ENCODE measurements around the gene ZDHHC14.

Gene ZDHHC14

DNA sequence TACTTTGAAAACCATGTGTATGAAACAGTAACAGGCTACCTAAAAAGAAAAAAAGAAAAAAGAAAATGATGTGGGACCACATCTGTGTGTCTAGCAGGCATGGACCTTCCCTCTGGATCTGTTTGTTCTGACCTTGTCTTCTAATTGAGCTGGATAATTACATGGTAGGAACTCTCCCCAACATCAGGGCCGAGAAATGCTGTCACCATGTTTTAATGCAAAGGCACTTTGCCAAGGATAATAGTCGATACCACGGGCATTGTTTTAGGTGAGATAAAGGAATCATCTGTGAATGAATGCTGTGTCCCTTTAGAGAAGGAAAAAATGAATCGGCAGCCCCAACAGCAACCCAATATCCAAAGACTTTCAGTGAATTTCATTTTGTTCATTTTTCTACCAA is 149.1 kb downstream of the ZDHHC14 start:
- DNase-seq (ENCODE audit: extremely low read depth in 1 of 2, low read depth in 1 of 2), result no peak

DNA sequence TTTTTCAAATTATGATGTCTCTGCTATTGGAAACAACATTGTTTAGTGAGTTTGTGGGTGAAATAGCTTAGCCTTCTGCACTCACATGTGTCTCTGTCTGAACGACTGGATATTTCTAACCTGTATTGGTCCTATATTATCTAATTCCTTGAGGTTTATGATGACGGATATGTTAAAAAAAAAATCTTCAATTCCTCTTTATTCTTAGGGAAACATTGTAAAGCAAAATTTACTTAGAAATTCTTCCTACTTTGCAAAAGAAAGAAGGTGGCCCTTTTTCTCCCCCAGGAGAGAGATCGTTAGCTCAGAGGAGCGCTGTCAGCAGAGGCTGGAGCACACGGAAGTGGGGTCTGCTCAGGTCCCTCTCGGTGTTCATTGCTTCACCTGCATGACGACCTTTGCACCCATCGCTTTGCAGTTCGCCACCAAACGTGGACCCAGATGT is 149.8 kb downstream of the ZDHHC14 start:
- no peak for DNase-seq (ENCODE audit: extremely low read depth in 1 of 2, low read depth in 1 of 2)

DNA sequence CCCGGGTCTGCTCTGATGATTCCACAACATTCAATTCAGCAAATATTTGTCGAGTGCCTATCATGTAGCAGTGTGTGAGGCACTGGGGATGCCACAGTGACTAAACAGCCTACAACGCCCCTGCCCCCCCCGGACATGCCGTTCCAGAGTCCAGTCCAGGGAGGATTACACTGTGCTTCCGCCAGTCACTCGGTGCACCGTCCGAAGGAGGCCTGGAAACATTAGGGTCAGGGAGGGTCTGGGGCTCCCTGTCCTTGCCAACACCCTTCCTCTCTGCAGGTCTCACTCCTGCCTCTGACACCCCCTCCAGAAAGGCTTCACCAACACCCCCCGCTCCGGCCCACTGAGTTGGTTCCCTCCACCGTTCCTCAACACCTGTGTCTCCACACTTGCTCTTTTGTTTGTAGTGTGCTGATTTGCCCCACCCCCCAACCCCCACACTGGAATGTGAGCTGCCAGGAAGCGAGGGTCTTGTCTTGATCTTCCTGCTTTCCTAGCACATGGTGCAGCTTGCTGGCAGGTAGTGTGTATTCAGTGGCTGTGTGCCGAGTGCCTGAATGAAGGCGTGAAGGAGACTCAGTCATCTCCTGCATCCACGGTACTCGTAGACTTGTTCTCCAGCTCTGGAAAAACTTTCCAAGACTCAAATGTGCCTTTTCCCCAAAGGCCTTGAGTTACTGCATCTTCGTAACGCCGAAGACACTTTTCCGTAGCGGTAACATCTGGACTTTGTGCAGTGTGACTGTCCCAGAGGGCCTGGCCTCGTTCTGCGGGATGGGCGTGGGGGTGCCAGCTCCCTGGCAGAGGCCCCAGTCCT is 150.4 kb downstream of the ZDHHC14 start:
- no peak for DNase-seq (ENCODE audit: extremely low read depth in 1 of 2, low read depth in 1 of 2)

DNA sequence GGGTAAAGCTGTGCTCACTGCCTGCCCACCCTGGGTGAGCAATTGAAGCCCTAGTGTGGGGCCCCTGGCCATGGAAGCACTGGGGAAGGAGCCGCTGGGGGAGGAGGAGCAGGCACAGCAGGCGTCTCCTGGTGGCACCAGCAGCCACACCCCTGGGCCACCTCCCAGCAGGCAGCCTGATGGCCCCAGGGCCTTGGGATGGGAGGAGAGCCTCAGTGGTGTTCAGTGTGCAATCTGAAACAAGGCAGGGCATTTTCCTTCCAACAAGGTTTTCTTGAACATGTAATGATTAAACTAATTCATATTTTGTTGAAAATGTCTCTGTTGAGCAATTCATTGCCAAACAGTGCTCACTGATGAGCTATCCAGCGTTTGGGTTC is 151.0 kb downstream of the ZDHHC14 start:
- no peak for DNase-seq (ENCODE audit: extremely low read depth in 1 of 2, low read depth in 1 of 2)

DNA sequence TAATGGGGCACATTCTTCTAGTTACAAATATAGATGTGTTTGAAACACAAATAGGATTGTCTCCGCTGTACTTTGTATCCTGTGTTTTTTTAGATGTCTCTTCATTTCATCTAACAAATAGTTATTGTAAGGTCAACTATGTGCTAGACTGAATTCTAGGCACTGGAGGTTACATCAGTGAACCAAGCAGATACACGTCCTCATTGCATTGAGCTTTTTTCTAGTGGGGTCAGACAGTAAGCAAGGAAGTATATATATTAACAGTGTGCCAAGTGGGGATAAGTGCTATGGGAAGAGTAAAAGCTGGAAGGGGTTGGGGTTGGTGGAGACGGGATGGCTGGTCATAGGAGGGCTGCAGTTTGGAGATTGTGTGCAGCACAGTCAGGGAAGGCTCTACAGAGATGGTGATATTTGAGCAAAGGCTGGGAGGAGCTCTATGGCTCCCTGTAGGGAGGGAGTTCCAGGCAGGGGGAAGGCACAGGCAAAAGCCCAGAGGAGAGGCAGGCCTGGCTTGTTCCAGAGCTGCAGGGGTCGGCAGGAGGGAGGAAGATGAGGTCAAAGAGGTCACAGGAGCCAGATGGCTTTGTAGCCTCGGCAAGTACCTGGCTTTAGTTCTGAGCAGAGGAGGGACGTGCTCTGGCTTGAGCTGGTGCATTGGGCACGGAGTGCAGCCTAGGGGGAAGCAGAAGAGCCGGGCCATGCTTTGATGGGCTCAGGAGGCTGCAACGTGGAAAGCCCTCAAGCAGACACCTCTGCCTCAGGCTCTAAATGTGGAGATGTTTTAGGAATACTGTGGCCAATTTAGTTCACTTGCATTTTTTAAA is 152.3 kb downstream of the ZDHHC14 start:
- no peak for DNase-seq (ENCODE audit: extremely low read depth in 1 of 2, low read depth in 1 of 2)

DNA sequence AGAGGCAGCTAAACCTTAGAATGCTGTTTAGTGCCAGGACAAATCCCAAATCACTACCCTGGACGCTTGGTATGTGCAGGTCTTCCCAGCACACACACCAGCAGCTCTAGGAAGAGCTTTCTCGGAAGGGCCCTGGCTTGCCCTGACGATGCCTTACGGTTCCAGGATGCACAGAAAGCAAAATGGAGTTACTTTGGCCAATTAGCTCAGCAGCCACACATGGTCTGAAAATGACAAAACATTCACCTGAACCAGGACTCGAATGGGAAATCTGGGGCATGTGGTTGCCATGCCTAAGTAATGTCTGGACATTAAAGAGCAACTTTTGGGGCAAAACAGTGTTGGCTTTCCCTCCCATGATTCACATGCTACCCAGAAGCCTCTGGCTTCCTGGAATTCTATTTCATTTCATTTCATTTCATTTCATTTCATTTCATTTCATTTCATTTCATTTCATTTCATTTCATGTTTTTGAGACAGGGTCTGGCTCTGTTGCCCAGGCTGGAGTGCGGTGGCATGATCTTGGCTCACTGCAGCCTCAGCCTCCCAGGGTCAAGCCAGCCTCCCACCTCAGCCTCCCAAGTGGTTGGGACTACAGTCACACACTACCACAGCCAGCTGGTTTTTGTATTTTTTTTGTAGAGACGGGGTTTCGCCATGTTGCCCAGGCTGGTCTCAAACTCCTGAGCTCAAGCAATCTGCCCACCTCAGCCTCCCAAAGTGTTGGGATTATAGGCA is 153.3 kb downstream of the ZDHHC14 start:
- DNase-seq (ENCODE audit: extremely low read depth in 1 of 2, low read depth in 1 of 2), result no peak

DNA sequence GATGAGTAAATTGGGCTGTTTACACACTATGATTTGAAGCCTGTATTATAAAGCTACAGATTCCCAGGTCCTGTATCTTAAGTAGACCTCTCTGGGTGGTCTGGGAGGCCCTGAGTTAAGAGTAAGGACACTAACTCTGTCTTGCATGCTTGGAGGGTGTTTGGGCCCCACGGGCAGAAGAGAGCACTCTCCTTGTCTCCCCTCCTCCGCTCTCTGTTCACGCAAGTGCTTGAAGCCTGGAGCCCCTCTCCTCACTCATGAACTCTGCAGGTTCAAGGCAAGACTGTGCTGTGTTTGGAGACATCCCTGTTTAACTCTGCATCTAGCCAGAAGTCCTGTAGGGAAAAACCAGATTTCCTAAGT is 154.0 kb downstream of the ZDHHC14 start:
- DNase-seq (ENCODE audit: extremely low read depth in 1 of 2, low read depth in 1 of 2), result no peak

DNA sequence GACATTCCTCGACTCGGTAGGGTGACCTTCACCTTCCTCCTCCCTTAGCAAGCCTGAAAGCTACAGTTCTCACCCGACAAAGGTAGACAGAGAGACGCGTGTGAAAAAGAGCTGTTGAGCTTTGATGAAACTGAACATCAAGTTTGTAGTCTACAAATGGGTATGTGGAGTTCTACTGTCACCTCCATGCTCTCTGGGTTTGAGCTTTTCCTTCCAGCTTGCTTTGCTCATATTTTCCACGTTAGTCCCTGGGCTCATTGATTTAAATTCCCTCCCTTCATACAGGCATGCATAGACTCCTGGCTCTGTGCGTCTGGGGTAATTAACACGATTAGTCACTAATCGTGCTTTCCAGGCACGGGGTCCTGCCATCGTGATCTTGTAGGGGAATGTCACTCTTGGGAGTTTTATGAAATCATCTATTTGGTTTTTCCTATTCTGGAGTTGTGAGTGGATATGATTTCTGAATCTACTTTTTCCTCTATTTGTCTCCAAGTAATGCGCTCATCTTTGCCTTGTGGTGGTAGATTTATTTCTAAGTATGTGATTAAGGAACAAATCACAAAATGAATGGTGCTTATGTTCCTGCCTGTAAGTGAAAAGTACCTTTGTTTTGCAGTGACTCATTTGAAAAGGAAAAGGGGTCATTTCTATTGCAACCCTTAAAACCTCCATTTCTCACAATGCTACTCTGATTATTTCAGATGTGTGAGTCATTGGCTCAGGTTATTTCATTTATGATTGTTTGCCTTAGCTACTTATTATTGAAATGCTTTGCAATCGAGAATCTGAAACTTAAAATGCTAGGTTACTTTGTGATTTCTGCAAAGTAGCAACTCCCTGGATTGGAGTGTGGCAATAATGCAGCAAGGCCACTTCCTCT is 154.6 kb downstream of the ZDHHC14 start:
- DNase-seq (ENCODE audit: extremely low read depth in 1 of 2, low read depth in 1 of 2), result no peak

DNA sequence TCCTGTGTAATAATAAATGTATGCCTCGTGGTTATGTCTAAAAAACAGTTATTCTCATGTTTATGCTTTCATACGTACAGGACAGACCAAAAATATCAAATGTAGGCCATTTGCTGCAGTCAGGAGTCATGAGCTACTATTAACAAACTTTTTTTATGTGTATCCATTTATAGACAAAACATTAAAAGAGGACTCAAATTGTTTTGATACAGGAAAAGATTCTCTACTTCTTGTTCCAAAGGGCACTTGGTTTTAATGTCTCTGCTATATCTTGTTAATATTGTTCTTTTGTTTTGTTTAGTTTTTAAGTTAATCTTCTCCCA is 155.2 kb downstream of the ZDHHC14 start:
- DNase-seq (ENCODE audit: extremely low read depth in 1 of 2, low read depth in 1 of 2), result no peak

DNA sequence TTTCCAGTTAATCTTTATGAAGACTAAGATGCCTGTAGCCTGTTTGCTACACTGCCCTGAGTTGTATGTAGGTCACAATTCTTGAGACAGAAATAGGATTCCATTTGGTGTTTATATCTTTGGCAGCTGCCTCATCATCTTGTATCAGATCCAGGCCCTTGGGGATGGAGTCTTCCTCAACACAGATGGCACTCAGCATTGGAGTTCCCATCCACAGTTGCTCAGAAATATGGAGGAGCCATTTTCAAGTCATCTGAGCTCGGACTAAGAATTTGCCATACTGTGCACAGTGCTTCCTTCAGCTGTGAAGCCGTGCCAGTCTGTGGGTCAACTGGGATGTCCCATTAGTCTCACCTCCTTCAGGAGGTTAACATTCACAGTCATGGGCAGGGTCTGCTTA is 156.6 kb downstream of the ZDHHC14 start:
- no peak for DNase-seq (ENCODE audit: extremely low read depth in 1 of 2, low read depth in 1 of 2)

DNA sequence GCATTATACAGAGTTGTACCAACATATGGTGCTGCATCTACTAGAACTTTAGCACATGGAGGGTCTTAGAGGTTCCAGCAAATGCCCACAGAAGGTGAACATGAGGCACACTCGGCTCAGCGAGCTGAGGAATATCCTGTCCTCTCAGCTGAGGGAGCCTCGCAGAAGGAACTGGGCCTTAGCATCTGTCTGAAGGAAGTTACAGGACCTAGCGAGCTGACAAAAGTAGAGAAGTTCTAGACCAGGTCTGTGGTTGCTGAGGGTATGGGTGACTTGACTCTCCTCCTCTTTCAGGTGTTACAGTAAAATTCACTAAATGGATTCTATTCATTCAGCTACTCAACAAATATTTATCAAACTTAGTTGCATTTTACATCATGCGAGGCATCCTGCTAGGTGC is 157.2 kb downstream of the ZDHHC14 start:
- no peak for DNase-seq (ENCODE audit: extremely low read depth in 1 of 2, low read depth in 1 of 2)

DNA sequence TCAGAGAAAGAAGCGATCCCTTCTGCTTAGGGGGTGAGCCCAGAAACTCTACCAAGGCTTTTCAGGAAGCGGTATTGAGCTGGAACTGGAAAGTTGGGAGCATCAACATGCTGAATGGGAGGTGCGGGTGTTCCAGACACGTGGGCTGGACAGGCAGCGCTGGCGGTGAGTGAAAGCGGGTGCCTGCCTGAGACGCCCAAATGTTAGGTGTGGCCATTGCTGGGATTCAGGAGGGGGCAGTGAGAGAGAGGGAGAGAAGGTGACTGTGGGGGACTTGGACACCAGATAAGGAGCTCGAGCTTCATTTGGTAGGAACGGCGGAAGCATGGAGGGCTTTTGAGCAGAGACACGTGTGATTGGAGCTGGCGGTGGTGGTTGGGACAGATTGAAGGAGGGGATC is 157.7 kb downstream of the ZDHHC14 start:
- no peak for DNase-seq (ENCODE audit: extremely low read depth in 1 of 2, low read depth in 1 of 2)

DNA sequence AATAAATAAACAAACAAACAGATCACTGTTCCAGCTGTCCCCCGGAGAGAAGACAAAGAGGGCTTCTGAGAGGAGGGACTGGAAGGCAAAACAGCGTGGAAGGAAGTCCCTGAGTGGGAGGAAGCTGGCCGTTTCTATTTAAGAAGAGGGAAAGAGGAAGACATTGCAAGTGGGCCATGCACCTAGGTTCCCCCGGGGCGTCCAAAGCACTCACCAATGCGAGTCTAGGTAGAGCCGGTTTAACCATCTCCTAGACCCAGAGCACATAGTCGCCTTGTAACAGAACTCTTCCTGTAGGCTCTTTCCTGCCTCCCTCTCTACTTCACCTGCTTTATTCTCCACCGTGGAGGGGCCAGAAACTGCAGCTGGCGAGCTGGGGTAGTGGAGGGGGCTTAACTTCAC is 158.4 kb downstream of the ZDHHC14 start:
- DNase-seq (ENCODE audit: extremely low read depth in 1 of 2, low read depth in 1 of 2), result no peak

DNA sequence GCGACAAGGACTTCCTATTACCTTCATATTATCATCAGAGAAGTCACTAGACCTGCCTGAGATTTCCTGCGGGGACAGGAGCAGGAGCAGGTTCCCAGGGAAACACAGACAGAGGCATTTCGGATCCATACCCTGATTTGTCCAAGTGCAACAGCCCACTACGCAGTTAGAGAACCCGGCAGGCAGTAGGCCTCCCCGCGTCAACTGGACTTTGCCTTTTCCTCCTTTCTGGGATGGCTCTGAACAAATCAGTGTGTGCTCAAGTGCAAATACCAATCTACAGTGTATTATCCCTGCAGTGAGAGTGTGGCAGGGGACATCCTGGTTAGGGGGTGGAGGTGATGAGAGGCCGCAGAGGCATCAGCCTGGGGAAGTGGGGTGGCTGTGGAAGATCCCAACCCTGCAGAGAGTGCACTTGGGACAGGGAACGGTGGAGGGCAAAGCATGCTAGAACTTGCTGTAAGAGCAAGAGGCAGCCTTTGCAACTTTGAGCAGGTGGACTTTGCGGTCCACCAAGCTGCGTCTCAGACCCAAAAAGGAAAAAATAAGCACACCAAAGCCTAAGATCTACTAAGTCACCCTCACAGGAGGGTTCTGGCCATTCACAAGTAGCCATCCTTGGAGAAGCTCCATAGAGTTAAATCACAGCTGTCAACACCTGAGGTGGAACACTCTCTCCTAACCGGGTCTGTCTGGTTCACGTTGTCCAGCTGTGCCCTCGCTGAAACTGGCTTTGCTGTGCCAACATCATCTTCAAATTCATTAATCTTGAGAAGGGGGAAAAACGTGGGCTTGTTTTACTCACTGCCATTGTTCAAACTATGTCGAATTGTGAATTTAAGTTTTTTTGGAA is 159.1 kb downstream of the ZDHHC14 start:
- DNase-seq (ENCODE audit: extremely low read depth in 1 of 2, low read depth in 1 of 2), result no peak

DNA sequence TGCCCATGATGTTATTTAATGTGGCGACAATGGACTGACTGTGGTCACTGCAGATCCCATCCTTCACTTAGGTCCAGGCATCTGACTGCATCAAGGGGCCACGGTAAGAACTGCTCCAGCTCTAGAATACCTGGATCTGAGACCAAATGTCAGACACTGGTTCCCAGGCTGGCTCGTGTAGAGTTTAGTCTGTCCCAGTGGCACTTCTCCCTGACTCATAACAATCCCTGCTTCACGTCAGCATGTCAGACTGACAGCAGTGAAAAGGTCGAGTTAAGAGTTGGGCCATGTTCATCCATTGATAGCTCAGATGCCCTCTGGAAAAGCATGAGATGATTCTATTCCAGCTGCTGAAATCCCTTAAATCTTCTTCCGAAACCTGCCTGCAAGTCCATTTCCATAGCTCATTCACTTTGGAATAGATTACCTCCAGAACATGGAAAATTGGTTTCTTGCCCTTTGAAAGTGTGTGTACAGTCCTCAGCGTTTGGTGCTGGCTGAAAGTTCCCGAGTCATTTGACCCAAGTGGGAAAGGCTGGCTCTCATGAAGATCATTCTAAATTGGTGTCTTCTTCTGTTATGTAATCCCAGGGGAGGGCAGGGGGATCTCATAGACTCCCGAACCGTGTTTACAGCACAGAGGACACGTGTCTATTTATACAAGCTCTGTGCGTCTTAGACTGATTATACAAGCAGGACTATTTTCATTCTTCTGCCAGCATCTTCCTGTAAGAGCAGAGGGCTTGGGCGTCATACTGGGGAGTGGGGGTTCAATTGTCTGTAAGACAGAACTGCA is 160.8 kb downstream of the ZDHHC14 start:
- DNase-seq (ENCODE audit: extremely low read depth in 1 of 2, low read depth in 1 of 2), result no peak

DNA sequence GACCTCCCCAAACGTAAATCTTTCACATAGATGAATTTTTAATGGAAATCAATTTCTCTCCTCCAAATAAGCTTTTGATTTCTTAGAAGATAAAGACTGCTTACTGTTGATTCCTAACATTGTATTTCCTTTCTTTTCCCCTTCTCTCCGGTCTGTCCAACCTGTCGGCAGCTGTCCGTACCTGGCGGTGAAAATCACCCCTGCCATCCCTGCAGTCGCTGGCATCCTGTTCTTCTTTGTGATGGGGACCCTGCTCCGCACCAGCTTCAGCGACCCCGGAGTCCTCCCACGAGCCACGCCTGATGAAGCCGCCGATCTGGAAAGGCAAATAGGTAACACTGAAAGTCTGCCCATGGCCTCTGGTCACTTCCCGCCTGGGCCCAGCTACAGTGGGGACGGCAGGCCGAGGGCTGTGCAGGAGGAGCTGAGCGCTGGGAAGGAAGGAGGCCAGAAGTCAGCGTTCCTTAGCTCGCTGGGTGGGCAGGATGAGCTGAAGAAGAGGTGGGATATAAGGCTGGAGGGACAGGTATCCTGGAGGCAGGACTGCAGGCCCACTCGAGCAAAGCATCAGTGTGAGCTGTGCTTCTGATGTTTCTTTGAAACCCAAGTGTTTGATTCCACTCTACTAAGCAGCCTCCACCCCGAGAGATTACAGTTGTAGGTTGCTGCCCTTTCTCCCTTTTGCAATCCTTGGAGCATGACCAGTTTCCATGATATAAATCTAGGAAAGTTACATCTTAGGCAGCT is 161.6 kb downstream of the ZDHHC14 start:
- no peak for DNase-seq (ENCODE audit: extremely low read depth in 1 of 2, low read depth in 1 of 2)

DNA sequence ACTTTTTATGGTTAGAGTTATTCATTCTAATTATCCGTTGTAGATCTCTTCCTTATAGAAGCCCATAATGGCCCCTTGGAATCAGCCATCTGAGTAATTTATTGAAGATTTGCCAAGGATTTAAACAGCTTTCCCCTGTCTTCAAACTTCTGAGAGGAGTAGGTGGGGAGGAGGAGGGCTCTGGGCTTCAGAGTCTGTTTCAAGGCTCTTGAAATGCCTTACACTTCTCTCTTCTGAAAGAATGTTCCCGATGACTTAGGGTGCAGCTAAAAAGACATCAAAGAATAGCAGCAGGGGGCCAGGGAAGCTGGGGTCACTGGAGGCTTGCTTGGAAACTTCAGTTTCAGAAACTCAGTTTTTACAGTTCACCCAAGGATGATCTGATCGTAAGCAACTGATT is 165.3 kb downstream of the ZDHHC14 start:
- DNase-seq (ENCODE audit: extremely low read depth in 1 of 2, low read depth in 1 of 2), result no peak

DNA sequence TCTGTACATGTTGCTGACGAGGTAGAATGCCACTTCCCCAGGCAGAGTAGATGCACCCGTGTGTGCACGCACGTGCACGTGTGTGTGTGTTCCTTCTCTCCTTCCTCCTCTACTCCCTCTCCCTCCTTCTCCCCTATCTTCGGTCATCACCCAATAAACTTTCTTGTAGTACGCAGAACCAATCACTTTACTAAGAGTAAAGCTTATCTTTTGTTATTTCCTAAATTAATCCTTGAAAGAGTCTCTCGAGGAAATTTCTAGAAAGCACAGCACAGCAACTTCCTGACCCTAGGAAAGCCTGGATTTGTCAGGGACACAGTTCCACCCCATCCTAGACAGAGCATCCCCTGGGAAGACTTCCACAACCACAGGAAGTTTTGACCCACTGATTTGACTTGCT is 166.1 kb downstream of the ZDHHC14 start:
- DNase-seq (ENCODE audit: extremely low read depth in 1 of 2, low read depth in 1 of 2), result no peak
